HepG2 (cell line): Measurements from ENCODE around the gene APOL2.

Experiments used
- RBFOX2 ChIP-seq: fragments of 200-400 bp; formaldehyde crosslinking; IDR thresholded peaks from 2 replicates; pipeline ENCODE4 v1.6.1; 2017; ENCODE audit warnings: low read depth, mild to moderate bottlenecking, low read length
- ZNF232 ChIP-seq: sonication (generic); formaldehyde crosslinking; IDR thresholded peaks from 2 replicates; pipeline ENCODE4 v1.4.0; 2020; ENCODE audit warnings: missing genetic modification reagents, borderline replicate concordance

- no peak for TF ChIP-seq RBFOX2
- no peak for TF ChIP-seq ZNF232
Observed at GRCh38 chr22:36204001-36204631, 35.2 kb downstream of the APOL2 start.
